Activated CD4-positive, alpha-beta T cell treated with anti-CD3 and anti-CD28 coated beads, Interleukin-2, amount 50 U/mL, for 1 hour (primary cell): ENCODE measurements around the gene GJA10.

Source experiments
- DNase-seq: peaks from one replicate; pipeline ENCODE4 v3.0.0-alpha.2; 2020

The GJA10 gene

DNA sequence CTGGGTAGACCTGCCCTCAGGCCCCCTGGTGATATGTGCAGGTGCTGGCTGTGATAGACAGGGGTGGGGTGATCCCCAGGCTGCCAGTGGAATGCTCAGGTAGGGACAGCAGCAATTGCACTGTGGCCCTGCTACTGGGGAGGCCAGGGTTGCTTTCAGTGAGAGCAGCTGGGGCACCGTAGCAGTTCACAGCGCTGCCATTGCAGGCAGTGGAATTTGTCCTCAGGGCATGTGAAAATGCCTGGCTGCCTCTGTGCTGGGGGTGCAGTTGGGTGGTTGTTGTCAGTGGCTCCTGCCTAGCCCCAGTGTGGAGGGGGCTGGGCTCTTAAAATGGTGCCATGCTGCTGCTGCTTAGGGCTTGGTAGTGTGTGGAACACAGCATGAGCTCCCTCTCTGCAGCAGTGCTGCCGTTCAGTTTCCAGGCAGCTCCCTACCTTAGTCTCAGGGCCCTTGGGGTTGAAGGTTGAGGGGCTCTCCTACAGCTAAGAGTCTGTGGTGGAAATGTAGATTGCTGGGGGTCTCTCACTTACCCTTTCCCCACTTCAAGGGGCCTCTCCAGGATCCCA is 23.6 kb downstream of the GJA10 start:
- DNase-seq = no peak

DNA sequence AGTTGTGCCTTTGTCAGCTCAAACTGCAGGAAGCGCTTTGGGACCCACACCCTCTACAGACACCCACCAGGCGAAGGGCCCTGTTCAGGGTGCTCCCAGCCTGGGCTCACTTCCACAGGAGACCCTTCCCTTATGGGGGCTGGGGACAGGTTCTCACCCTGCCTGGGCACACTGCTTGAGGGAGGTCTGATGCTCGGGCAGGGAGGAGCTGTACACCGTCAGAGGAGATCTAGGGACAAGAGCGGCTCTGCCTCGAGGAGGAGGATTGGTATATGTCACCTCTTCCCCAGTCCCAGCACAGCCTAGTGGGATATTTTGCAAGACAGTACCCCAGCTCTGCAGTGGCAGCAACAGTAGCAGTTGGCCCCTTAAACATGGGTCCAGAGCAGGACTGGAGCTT is 26.9 kb downstream of the GJA10 start:
- DNase-seq = no peak

DNA sequence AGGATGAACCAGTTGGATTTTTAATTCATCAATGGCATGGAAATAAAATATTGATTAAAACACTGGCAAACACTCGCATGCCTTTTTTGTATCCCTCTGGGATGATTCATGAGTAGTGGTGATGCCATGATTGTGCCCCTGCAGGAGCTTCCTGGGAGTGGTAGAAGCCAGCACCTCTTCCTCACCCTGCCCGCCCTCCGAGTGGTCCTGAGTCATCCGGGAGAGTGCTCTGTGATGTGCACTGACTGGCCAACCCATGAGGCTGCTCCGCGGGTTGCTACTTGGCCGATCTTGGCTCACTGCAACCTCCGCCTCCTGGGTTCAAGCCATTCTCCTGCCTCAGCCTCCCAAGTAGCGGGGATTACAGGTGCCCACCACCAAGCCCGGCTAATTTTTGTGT is 27.4 kb downstream of the GJA10 start:
- DNase-seq = no peak

DNA sequence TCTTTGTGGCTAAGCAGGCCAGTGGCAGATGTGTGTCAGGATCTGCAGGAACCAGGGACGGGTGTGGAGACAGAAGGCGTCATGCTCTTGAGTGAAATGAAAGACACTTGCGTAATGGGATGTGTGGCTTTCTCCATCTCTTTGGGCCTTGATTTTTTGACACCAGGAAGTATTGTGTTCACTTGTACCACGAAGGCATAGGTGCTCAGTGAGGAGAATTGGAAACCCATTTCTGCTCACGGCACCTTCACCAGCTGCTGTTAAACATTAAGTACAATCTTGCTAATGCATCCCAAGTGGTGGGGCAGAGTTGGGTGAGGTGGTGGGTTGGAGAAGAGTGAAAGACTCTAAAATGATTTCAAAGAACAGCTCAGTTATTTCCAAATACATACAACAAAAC is 30.0 kb downstream of the GJA10 start:
- no peak for DNase-seq

DNA sequence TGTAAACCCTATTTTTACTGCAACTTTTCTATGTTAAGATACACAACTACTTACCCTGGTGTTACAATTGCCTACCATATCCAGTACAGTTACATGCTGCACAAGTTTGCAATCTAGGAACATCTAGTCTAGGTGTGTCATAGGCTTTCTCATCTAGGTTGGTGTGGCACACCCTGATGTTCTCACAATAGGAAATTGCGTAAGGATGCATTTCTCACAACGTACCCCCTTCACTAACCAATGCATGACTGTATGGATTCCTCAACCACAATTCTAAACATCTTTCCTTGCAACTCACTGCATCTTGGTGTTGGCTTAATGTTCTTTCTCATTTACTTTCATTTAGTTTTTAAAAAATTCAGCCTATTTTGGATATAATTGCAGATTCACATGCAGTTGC is 31.6 kb downstream of the GJA10 start:
- no peak for DNase-seq

DNA sequence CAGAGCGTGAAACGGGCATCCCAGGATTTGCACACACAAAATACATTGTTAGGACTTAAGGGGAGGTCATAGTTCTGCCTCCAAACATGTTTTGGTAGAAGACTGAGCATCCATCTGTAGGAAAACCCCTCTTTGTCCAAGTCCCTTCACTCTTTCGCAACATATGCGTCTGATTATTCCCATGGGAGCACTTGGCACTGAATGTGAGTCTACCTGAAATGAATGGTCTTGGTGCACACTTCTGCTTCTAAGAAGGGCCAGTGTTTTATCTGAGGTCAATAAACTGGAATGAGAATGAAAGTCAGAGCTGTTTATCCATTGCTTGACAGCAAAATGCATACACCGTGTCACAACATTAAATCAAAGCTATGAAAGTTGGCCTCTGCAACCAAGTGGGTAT is 33.0 kb downstream of the GJA10 start:
- DNase-seq = no peak

- DNase-seq = no peak
Observed at GRCh38 chr6:89927791-89928550, 33.7 kb downstream of the GJA10 start.

DNA sequence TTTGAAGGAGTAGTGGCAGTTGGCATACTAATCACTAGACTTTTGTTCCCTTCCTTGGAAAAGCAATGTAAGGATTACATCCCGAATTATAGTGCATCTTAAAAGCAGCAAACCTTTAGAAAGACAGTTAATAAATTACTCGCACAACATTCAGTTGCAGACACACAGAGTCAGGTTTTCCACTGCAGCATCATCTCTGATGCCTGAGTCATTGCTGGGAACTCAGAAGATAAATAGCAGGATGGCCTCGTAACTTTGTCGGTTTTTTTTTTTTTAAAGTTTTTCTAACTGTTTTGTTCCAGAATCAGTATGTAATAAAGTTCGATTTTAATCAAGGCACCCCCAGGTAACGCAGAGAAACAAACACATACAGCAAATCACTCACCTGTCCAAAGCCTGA is 34.3 kb downstream of the GJA10 start:
- no peak for DNase-seq

GRCh38 chr6:89930789-89931188 is 36.5 kb downstream of the GJA10 start:
- no peak for DNase-seq

- DNase-seq = no peak
Observed at GRCh38 chr6:89932245-89932802, 38.1 kb downstream of the GJA10 start.

DNA sequence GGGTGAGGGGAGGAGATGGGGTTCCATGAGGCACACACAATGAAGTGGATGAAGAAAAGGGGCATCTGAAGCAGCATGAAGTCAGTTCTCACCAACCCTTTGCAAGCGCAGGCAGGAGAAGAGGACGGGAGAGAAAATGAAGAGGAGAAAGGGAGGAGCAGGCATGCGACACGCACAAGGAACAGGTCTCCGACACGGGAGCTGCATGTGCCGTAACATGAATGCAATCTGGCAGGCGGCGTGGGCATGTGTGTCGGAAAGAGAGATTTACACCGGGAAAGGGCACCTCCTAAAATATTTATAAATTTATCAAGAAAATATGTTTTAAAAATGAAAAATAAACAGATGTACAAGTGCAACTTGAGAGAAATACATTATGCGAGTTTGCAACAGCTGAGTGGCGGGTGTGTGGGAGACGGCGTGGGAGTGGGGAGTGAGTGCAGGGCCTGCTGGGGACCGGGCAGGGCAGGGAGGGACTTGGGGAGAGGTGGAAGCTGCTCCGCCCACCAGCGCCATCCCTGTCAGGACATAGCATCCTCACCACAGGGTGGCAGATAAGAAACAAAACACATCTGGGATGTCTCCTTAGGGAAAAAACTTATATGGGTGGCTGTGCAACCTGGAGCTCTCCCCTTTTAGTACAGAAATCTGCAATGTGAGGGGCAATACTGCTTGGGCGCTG is 40.6 kb downstream of the GJA10 start:
- no peak for DNase-seq

DNA sequence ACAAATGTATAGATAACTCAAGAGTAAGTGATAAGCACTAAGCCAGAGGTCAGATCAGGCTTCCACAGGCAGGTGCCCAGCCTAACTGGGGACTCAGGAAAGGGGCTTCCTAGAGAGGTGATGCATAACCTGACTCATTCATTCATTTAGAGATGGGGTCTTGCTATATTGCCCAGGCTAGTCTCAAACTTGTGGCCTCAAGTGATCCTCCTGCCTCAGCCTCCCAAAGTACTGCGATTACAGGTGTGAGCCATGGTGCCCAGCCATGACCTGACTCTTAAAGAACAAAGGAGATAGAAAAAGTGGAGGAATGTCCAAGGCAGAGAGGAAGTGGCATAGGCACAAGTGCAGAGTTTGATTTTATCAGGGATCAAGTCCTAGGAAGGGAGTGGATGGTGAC is 41.9 kb downstream of the GJA10 start:
- no peak for DNase-seq

GRCh38 chr6:89938014-89938413 is 43.7 kb downstream of the GJA10 start:
- DNase-seq = no peak

DNA sequence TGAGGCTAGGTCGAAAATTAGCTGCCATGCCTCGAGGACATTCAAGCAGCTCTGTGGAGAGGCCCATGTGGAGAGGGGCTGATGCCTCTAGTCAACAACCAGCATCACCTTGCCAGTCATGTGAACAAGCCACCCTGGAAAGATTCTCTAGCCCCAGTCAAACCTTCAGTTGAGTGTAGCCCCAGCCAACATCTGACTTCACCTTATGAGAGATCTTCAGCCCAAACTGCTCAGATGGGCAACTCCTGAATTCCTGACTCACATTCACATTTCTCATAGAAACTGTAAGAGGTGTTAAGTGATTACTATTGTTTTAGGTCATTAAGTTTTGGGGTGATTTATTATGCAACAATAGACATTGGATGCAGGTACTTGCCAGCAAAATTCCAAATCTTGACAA is 44.9 kb downstream of the GJA10 start:
- no peak for DNase-seq

DNA sequence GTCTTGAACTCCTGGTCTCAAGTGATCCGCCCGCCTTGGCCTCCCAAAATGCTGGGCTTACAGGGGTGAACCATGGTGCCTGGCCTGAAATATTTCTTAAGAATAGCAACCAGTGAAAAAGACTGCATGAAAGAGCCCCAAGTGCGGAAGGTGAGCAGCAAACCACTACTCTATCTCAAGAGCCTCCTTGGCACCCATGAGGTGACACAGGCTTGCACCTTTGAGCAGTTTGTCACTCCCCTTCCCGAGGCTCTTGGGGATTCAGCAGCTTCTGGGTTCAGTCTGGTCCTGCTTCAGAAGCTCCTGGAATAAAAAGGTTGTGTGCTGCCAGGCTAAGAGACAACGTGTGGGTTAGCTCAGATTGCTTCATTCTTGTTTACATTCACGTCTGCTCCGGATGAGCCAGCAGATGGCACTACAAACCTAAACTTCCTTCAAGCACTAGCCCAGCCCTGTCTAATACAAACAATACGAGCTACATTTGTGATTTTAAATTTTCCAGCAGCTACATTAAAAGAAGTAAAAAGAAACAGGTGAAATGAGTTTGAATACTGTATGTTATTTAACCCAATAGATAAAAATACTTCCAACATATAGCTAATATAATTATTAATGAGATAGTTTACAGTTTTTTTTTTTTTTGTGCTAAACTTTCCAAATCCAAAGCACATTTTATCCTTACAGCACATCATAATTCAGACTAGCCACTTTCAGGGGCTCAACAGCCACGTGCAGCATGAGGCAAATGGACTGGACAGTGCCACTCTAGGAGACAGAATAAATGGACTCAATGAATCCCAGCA is 46.2 kb downstream of the GJA10 start:
- DNase-seq = peak; percentile 67

DNA sequence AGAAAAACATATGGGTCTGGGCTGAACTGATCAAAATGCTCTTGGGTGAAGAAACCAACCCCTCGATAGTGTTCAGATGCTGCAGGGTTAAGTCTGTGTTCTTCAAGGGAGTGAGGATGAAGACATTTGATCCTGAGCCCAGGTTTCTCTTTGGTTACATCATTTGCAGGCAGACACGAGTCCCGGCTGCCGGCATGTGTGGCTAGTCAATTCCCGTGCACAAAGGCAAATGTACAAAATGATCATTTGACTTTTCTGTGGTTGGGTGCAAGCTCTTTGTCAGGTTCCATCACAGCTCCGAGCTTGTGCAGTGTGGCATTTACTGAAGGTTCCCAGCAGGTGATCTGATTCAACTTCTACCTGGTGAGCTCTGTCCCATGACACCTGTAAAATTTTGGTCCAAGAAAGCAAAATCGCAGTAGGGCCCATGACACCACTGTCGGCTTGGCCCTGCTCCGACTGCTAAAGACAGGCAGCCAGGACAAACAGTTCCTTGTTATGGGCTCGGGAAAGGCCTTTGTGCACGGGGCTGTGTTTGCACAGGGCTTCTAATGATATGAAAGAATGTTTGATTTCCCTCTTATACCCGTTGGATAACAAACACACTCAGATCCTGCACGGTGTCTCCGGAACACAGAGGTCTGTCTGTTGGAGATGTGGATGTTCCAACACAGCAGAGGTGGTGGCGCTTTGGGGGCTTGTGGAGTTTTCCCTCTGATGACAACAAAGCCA is 46.9 kb downstream of the GJA10 start:
- no peak for DNase-seq

DNA sequence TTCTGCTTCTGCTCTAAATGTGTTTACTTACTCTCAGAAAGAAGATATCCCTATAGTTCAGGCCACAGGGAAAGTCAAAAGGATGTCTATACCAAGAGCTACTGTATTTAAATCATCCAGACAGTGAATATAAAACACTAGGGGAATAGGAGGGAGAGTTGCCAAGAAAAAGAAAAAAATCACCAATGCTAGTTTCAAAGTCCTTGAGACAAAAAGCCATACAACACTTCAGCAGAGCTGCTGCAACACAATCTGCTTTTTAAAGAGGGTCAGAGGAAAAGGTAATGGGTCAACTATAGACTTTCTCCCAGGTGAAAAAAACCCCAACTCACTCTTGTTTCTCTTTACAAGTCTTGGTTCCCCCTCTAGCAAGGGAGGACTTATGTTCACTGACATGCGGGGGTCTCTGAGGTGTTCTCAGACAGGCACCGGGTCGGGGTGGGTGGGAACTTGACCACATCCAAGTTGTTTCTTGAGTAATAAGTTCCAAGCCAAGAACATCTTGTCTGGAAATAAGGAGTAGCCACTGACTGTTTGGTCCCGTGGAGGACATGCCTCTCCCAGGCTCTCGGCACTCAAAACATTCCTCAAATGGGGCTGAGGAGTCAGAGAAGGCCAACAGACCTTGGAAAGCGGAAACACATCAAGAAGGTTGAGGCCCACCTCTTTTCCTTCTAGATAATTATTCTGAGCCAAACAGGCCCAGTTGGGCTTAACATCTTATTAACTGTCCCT is 47.7 kb downstream of the GJA10 start:
- no peak for DNase-seq

DNA sequence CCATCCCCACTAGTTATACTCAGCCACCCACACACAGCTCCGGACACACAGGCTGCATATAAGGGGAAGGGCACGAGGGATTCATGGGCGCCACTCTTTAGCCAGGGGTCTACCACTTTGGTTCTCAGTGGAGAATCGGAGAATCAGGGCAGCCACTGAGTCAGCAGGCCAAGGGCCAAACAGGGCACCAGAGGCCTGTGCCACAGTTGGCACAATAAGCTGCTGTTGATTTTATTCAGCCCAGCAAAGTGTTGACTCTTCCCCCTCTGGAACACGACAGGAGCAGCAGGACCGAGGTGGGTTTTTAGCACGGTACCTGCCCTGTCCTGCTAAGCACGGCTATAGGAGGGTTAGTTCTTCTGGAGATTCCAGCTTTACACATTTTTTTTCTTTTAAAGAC is 48.3 kb downstream of the GJA10 start:
- DNase-seq = no peak

DNA sequence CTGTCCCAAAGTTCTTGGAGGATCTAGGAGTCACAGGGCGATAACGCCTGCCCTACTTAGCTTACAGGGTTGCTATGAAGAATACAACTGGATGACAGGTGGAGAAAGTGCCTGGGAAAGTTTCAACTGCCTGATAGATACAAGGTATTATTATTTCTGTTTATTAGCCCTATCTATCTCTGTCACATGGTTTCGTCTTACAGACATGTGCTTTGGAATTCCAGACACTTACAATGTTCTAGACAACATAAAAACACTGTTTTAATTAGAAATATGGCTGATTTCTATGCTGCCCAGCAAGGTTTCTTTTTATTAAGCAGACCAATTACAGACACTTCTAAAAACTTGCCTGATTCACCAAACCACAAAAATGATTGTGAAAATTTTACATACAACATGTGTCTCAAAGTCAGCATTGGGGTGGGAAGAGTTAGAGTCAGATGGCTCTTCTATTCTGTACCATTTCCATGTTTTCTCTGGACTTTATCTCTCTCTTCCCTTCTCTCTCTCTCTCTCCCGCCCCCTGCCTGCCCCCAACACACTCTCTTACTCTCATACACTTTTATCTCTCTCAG is 50.0 kb downstream of the GJA10 start:
- no peak for DNase-seq

DNA sequence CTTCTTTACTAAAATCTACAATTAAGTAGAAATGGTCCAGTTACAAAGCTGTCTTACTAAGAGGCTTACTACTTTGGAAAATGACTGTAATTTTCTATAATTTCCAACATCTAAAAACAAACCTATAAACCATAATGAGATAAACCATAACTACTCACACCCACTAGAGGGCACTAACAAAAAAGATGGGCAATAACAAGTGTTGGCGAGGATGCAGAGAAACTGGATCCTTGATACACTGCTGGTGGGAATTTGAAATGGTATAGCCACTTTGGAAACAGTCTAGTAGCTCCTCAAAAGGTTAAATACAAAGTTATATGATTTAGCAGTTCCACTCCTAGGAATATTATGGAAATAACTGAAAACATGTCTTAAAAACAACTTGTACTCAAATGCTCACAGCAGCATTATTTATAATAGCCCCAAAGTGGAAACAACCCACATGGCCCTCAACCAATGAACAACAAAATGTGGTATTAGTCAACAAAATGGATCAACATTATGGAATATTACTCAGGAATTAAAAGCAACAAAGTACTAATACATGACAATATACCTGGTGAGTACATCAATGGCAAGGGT is 50.6 kb downstream of the GJA10 start:
- DNase-seq = no peak
